G401 (cell line): Measurements from ENCODE around the gene DNAJC16. TPM values are rescaled to one million over a fixed set of nuclear protein-coding genes. Genes with fewer than 3 reads are reported as not detected.

ENCODE experiments used
- DNase-seq: peaks from one replicate; pipeline ENCODE4 v3.0.0-alpha.2; 2015; ENCODE audit warnings: low spot score
- in situ Hi-C: cut with HindIII; loops from 2 replicates; pipeline ENCODE4 v1.10.0; 2016; ENCODE audit warnings: low sequenced_read_pairs, mixed read lengths
- total RNA-seq: library from RNA; depleted of rRNA; stranded (reverse); fragments of >200 nt; shearing (Covaris generic); gene quantifications from 2 replicates; pipeline ENCODE4 v1.2.3, GENCODE V29; 2014

DNAJC16 gene
- total RNA-seq, 1 experiment from 2014 or later, result 19.1 TPM

DNA sequence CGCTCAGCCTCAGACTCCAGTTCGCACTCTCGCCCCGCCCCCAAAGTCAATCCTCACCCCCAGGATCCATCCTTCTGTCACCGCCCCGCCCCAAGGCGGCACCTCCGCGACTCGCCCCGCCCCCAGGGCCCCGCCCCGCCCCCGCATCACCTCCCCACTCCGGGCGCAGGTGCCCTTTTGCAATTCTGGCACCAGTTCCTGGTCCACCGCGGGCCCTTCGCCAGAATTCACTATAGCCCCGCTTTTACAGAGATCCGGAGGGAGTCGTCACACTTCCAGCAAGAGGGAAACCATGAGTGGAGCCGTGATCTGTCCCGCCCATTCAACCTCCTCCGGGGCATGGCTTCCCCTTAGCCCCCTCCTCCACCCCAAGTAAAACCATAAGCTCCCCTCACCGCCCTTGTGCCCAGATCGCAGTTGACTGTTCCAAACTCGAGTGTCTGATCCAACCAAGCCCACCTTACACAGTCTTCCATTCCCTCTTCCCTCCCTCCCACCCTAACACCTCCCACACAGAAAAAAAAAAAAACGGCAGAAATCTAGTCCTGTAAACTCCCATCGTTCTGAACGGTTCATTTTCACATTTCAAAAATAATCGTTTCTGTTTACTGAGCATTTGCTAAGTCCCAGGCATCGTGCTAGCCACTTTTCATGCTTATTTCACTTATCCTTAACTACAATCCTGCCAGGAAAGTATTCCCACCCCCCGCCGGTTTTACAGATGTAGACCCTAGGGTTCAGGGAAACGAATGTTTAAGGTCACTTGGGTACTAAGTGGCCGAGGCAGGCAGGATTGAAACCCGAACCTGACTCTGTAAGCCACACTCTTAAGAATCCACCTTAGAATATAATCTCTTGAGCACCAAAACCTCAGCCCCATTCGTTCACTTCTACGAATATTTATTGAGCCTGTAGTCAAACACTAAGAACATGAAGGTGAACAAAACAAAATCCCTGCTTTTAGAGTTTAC, 1.3 kb upstream of the DNAJC16 start:
- peak; percentile 32 for DNase-seq
- in situ Hi-C loops, result no loop called here

DNA sequence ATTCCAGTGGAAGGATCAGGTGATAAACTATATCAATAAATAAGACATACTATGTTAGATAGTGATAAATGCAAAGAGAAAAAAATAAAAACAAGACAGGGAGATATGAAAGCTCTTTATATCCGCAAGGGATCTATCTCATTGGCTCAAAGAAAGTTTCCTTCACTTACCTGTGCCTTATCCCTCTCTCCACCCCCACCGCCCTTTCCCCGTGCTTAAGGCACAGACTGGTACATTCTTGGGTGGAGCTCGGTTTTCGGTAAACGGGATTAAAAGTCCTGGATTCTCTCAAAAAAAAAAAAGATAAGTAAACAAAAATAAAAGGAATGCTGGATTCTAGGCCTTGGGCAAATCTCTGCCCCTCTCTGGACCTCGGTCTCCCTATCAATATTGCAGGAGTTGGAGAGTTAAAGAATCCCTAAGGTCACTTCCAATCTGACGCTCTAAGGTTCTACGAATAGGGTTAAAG, 593 bp upstream of the DNAJC16 start:
- no peak for DNase-seq
- in situ Hi-C loops, result no loop called here

DNA sequence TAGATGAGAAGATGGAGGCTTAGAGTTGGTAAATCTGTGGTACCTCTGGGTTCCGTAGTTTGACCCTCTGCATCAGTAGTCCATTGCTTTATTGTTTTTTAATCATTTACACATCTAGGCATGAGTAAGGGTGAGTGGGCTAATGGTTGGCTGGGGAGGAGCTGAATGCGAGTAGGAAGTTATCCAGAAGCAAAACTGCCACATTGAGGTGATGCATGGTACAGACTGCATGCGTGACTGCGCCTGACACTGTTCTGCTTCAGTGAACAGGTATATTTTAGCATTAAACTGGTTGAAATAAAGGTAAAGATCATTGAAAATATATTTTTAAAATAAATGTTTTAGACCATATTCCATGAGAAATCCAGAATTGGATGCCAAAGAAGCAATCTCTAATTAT, 4.4 kb downstream of the DNAJC16 start:
- in situ Hi-C loops, result no loop called here
- DNase-seq, result no peak

DNA sequence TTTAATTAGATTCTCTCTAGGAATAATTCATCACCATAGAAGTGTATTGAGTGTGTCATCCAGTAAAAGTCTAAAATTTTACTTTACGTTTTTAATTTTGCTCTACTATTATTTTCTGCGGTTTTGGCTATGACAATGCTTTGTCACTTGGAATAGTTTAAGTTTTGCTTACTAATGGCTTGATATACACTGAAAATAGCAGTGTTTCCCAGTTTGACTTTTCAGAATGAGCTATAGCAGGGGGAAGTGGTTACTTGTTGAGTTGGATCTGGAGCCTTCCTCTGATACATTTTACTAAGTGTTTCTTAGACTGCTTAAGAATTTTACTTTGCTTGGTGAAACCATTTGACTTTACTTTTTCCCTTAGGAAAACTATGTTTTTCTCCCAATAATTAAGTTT, 5.0 kb downstream of the DNAJC16 start:
- in situ Hi-C loops, result no loop called here
- no peak for DNase-seq

DNA sequence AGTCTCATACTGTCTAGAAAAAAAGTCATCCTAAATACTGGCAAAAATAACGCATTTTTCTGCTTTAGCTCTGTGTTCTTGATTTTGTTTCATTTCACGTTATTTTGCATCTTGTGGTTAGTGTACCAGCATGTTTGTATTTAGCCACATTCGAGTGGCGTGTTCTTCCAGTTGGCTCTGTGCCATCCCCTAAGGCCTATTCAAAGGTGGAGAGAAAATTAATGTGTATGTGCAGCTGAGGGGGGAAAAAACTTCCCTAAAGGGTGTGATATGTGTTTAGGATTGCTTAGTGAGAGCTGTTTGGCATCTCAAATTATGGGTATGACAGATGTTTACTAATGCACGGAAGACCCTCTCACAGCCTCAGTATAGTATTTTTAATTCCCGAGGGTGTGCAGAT, 12.1 kb downstream of the DNAJC16 start:
- no peak for DNase-seq
- in situ Hi-C loops, result no loop called here

DNA sequence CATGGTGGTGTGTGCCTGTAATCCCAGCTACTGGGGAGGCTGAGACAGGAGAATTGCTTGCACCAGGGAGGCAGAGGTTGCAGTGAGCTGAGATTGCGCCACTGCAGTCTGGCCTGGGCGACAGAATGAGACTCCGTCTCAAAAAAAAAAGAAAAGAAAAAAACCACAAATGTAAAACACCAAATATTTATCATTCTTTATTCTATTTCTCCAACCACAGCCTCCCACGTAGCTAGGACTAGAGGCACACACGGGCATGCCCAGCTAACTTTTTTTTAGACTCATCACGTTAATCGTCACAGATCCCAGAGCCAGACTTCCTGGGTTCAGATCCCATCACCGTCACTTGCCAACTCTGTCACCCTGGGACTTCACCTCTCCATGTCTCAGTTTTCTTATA, 13.5 kb downstream of the DNAJC16 start:
- DNase-seq, result no peak
- in situ Hi-C loops, result no loop called here

DNA sequence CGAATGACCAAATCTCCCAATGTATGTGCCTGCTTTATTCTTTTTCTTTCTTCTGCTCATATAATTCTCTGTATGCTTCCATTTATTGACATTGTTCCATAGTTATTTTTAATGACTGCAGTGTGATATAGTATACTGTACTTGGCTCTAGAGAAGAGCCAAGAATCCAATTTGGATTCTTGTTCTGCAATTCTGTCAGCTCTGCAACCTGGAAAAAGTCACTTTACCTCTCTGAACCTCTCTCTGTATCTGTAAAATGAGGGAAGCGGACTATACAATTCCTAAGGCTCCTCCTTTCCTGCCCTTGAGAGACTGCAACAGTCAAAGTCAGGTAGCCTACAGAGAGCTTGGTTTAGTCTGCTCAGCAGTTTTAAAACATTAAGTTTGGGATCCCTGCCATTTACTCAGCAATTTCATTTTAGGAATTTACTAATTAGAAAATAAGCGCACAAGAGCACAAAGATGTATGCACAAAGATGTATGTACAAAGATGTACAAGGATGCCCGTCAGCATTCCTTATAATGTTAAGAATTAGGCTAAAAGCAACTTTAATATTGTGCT, 14.7 kb downstream of the DNAJC16 start:
- in situ Hi-C loops, result no loop called here
- DNase-seq, result no peak

DNA sequence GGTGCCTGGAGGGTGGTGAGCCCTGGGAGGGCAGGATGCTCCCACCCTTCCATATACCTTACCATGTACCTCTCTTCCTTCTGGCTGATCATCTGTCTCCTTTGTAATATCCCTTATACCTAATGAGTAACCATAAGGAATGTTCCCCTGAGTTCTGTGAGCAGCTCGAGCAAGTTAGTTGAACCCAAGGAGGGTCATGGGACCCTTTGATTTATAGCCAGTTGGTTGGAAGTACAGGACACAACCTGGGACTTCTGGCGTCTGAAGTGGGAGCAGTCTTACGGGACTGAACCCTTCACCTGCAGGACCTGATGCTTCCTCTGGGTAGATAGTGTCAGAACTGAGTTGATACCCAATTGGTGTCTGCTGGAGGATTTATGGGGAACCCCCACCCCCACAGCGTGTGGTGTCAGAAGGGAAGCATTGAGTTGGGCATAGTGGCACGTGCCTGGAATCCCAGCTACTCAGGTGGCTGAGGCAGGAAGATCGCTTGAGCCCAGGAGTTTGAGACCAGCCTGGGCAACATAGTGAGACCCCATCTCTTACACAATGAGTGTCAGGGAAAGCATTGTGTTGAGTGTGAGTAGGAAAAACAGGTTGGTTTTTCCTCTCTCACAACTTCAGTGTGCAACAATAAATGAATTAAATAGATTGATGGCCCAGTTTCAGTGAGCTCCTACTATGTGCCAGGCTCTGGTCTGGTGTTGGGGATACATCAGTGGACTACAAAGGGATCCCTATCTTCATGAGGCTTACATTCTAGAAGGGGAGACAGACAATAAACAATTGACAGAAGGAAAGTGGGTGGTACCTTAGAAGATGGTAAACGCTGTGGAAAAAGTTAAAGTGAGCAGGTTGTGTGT, 16.0 kb downstream of the DNAJC16 start:
- no peak for DNase-seq
- in situ Hi-C loops, result no loop called here

DNA sequence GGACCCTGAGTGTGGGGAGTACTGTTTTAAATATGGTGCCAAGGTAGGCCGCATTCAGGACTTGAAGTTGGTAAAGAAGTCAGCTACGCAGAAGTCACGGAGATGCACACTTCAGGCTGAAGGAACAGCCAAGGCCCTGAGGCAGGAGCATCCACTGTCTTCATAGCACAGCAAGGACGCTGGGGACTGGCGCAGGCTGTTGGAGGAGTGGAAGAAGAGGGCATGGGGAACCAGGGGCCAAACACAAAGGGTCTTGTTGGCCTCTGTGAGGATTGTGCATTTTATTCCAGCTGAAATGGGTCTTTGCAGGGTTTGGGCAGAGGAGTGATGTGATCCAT, 16.6 kb downstream of the DNAJC16 start:
- in situ Hi-C loops, result no loop called here
- no peak for DNase-seq

DNA sequence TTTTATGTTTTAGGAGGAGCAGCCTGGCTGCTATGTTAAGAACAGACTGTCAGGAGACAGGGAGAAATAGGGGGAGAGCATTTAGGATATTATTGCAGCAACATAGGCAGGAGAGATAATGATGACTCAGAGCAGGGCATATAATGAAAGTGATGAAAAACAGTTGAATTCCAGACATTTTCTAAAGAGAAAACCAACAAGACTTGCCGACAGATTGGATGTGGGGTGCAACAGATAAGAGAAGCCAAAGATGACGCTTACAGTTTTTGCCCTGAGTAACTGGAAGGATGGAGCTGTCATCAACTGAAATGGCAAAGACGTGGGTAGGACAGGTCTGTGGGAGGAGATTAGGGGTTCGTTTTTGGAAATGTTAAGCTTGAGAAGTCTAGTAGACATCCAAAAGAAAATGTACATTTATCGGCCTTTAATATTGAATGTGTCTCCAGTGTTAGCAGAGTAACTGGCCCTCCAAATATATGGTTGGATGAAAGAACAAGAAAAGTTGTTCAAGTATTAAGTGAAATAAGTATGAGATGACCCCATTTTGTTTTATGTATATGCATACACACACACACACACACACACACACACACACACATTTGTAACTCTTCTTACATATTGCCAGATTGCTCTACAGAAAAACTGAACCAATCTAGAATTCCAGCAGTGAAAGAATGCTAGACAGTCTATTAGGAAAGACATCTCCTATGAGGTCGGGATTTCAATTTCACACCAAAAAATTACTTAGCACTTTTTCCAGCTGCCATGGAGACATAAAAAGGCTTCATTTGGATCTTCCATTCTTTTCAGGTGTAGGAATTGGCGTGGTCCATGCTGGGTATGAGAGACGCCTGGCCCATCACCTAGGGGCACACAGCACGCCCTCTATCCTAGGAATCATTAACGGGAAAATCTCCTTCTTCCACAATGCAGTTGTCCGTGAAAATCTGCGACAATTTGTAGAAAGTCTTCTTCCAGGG, 17.2 kb downstream of the DNAJC16 start:
- DNase-seq, result no peak
- in situ Hi-C loops, result no loop called here

DNA sequence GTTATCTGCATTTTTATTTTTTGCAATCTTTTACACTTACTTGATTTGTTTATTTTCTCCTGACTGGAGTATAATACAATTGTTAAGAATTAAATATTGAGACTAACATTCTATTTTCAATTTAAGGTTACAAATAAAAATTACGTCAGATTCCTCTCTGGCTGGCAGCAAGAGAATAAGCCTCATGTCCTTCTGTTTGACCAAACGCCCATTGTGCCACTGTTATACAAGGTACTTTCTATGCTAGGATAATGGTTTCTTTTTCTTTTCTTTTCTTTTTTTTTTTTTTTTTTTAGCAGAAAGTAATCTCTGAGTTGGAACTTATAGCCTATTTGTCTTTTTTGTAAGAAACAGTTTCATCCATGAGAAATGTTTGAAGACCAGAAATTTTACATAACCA, 20.0 kb downstream of the DNAJC16 start:
- no peak for DNase-seq
- in situ Hi-C loops, result no loop called here

DNA sequence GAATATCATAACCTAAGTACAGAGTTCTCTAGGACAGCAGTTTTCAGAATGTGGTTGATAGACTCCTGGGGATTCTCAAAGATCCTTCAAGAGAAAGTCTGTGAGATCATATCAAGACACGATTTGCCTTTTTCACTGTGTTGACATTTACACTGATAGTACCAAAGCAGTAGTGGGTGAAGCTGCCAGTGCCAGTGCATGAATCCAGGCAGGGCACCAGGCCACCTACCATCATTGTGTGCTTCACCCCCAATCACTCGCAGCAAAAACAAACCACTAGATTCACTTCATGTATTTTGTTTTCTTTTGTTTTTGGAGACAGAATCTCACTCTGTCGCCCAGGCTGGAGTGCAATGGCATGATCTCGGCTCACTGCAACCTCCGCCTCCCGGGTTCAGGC, 23.9 kb downstream of the DNAJC16 start:
- no peak for DNase-seq
- in situ Hi-C loops, result no loop called here

DNA sequence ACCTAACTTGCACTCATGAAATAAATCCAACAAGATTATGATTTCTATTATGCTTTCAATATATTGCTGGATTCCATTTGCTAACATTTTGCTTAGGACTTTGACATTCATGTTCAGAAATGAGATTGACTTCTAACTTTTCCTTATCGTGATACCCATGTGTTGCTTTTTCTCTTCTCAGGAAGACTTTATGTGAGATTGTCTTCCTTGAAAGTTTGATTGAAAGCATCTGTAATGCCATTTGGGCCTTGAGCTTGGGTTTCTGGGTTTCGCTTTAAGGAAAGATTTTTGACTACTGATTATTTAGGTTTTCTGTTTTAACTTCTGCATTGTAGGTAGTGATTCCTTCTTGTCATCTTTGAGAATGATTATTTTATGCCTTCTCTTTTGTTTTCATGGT, 30.4 kb downstream of the DNAJC16 start:
- in situ Hi-C loops, result no loop called here
- no peak for DNase-seq

DNA sequence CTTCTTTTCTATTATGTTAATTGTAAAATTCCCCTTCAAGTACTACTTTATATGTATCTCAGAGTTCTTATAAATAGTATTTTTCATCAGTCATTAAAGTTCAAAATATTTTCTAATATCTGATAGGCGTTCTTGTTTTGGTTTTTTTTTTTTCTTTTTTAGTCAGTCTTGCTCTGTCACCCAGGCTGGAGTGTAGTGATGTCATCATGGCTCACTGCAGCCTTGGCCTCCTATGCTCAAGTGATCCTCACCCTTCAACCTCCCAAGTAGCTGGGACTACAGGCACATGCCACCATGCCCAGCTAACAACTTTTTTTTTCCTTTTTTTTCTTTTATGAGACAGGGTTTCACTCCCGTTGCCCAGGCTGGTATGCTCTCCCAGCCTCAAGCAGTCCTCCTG, 30.9 kb downstream of the DNAJC16 start:
- no peak for DNase-seq
- in situ Hi-C loops, result no loop called here

DNA sequence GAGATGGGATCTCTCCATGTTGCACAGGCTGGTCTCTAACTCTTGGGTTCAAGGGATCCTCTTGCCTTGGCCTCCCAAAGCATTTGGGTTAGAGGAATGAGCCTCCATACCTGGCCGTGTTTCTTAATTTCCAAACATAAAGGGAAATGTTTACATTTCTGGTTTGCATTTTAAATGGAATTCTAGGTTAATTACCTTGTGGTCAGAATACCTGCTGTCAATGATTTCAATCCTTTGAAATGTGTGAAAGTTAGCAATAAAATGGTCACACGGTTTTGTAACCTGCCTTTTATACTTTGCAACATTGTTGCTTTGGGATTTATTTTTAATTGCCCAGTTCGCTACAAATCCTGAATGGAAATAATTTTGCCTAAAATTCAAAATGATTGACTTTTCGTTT, 31.9 kb downstream of the DNAJC16 start:
- in situ Hi-C loops, result no loop called here
- no peak for DNase-seq

DNA sequence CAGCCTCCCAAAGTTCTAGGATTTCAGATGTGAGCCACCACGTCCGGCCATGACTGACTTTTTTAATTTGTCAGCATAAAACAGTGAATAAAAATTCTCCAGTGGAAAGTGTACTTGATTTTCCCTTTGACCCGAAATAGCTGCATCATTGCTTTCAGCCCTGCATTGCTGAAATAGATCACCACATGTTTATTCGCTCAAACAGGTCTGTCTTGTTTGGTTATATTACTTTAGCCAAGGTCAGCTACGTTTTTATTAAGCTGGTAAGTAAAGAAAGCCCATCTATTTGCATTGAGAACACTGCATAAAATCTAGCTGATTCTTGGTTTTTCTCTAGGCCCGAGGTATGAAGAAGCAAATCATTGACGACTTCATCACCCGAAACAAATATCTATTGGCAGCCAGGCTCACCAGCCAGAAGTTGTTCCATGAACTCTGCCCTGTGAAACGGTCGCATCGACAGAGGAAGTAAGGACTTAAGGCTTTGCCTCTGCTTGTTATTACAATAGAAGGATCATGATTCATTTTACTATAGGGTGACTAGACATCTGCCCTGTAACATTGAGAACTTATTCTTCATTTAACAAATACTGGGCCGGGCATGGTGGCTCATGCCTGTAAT, 32.7 kb downstream of the DNAJC16 start:
- in situ Hi-C loops, result no loop called here
- DNase-seq, result no peak

DNA sequence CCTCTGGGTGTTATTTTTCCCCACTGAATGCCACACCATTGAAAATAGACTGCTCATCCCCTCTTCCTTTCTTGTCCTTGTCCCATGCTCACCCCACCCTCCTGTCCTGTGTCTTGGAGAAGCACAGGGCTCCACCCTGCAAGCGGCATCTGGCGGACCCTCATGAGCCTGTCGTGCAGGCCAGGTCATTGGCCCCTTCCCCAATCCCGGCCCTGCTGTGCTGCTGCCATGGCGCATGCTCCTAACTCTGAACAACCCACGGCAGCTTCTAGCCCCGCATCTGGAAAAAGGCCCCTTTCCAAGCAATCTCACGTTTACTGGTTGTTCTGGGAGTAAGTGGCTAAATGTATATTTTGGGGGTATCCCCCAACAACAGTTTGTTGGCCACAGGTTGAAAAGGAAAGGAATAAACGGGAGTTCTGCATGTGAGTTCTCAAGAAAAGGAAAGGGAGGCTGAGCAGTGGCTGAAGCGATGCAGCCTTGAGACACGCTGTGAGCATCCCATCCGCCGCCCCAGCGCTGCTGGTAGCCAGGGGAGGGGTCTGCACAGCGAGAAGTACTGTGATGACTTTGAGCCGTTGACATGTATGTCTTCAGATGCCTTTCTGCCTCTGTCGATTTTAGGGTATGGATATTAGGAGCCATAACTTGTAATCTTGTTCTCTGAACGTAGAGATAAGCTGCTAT, 41.9 kb downstream of the DNAJC16 start:
- no peak for DNase-seq
- in situ Hi-C loops, result no loop called here

DNA sequence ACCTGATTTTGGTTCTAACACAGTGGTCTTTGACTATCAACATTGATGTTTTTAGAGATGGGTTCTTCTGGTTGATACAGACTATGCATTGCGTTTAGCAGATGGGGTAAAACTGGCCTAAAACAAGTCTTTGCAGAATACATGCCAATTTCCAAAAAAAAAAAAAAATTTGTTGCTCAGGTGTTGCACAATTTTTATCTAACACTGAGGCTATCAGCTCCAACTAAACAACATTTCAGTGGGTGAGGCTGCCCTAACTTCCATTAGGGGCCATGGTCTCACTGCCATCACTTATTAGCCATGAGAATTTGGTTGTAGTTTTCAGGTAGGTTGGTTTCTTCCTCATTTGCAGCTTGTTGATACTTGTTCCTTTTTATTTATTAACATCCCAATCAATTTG, 44.2 kb downstream of the DNAJC16 start:
- in situ Hi-C loops, result no loop called here
- no peak for DNase-seq
